Sigmoid colon (tissue), 4 donors: ENCODE measurements around the gene DNAJB12.

Experiments
- CTCF ChIP-seq, 4 experiments: fragments of 450-650 bp in 3 of 4; fragments of 200-600 bp in 1 of 4; IDR thresholded peaks; one replicate each; pipeline ENCODE4 v1.5.1; 2016 to 2019; ENCODE audit warnings: antibody characterized with exemption in 4 of 4, mild to moderate bottlenecking in 3 of 4, moderate library complexity in 2 of 4
- POLR2AphosphoS5 ChIP-seq, 4 donors: sonication (generic); formaldehyde crosslinking; IDR thresholded peaks; one replicate each; pipeline ENCODE4 v1.6.1; 2017; ENCODE audit warnings: antibody characterized with exemption in 4 of 4

GRCh38 chr10:72322030-72322279 is 32.8 kb downstream of the DNAJB12 start:
- no peak for TF ChIP-seq POLR2AphosphoS5 (IDR thresholded peaks at IDR 0.05)
- TF ChIP-seq CTCF (IDR thresholded peaks at IDR 0.05), result no peak
